ENCODE results near the gene WDR20. TPM values are rescaled to one million over a fixed set of nuclear protein-coding genes. Genes with fewer than 3 reads are reported as not detected.

WDR20 gene
- total RNA-seq, 3 donors from 2014 or later (not counting 1 experiment from before 2014, with no cell fraction given): 55.5 to 66.7 (median 62.2) TPM

GRCh38 chr14:102201776-102202175 is 62.1 kb downstream of the WDR20 start:
- H3K27me3 Mint-ChIP-seq (ENCODE audit: low read depth in 2 of 2): no peaks in the 10 kb centered on the region
- no peaks in the 10 kb centered on the region for H3K9me3 Mint-ChIP-seq
- Histone ChIP-seq H3K4me1 (ENCODE audit: control insufficient read depth, insufficient read depth, low read length) (peaks cover 10% of the 10 kb centered on the region), H3K36me3 (ENCODE audit: control insufficient read depth, insufficient read depth, low read length) (peaks cover 22% of the 10 kb centered on the region), H3K27ac (ENCODE audit: low read length) (no peak overlapping the region), H3K4me3 (ENCODE audit: low read length) (no peak overlapping the region), H3K27me3 (ENCODE audit: control insufficient read depth, insufficient read depth, low read length) (no peaks in the 10 kb centered on the region), H3K9me3 (ENCODE audit: control insufficient read depth, insufficient read depth, low read length) (no peaks in the 10 kb centered on the region)
- peaks cover 54 to 58% of the 10 kb centered on the region in 2 donors for H3K4me1 Mint-ChIP-seq
- no peak overlapping the region for H3K4me3 Mint-ChIP-seq
- 93% methylated on average over 4 of the region's 4 CpGs for WGBS (ENCODE audit: insufficient coverage)
- TF ChIP-seq CTCF (IDR thresholded peaks at IDR 0.05): no peak
- no peaks in the 10 kb centered on the region for H3K36me3 Mint-ChIP-seq
- peak overlapping the region; percentile 68 to 81 for H3K27ac Mint-ChIP-seq
- DNase-seq (no peak), ATAC-seq (peak in 1 of 3 donors; percentile 25)
- intact Hi-C loops (cut with micrococcal nuclease): no loop called here

GRCh38 chr14:102202944-102203343 is 63.2 kb downstream of the WDR20 start:
- intact Hi-C loops (cut with micrococcal nuclease): no loop called here
- H3K36me3 Mint-ChIP-seq: no peaks in the 10 kb centered on the region

GRCh38 chr14:102203382-102203781 is 63.7 kb downstream of the WDR20 start:
- ATAC-seq: no peak
- H3K9me3 ChIP-seq (ENCODE audit: control insufficient read depth, insufficient read depth, low read length): no peaks in the 10 kb centered on the region
- Mint-ChIP-seq H3K4me3 (no peak overlapping the region), H3K27ac (no peak overlapping the region), H3K9me3 (no peaks in the 10 kb centered on the region), H3K27me3 (ENCODE audit: low read depth in 2 of 2) (no peaks in the 10 kb centered on the region), H3K4me1 (peaks cover 49 to 54% of the 10 kb centered on the region in 2 donors), H3K36me3 (no peaks in the 10 kb centered on the region)
- H3K36me3 ChIP-seq (ENCODE audit: control insufficient read depth, insufficient read depth, low read length): peaks cover 18% of the 10 kb centered on the region
- H3K4me1 ChIP-seq (ENCODE audit: control insufficient read depth, insufficient read depth, low read length): peaks cover 10% of the 10 kb centered on the region
- no peak overlapping the region for H3K4me3 ChIP-seq (ENCODE audit: low read length)
- H3K27me3 ChIP-seq (ENCODE audit: control insufficient read depth, insufficient read depth, low read length): no peaks in the 10 kb centered on the region
- WGBS (ENCODE audit: insufficient coverage): 99% methylated on average over 6 of the region's 6 CpGs
- no peak for DNase-seq
- no peak overlapping the region for H3K27ac ChIP-seq (ENCODE audit: low read length)
- intact Hi-C loops (cut with micrococcal nuclease): no loop called here
- no peak for TF ChIP-seq CTCF (IDR thresholded peaks at IDR 0.05)

More at GRCh38 chr14:102202944-102203343, 63.2 kb downstream of the WDR20 start:
- ATAC-seq (no peak), DNase-seq (no peak)
- WGBS (ENCODE audit: insufficient coverage): 98% methylated on average over 2 of the region's 3 CpGs
- Mint-ChIP-seq H3K27ac (no peak overlapping the region), H3K4me1 (peaks cover 49 to 56% of the 10 kb centered on the region in 2 donors), H3K4me3 (no peak overlapping the region), H3K27me3 (ENCODE audit: low read depth in 2 of 2) (no peaks in the 10 kb centered on the region), H3K9me3 (no peaks in the 10 kb centered on the region)
- Histone ChIP-seq H3K27ac (ENCODE audit: low read length) (no peak overlapping the region), H3K9me3 (ENCODE audit: control insufficient read depth, insufficient read depth, low read length) (no peaks in the 10 kb centered on the region), H3K27me3 (ENCODE audit: control insufficient read depth, insufficient read depth, low read length) (no peaks in the 10 kb centered on the region), H3K4me1 (ENCODE audit: control insufficient read depth, insufficient read depth, low read length) (peaks cover 10% of the 10 kb centered on the region), H3K4me3 (ENCODE audit: low read length) (no peak overlapping the region), H3K36me3 (ENCODE audit: control insufficient read depth, insufficient read depth, low read length) (peaks cover 20% of the 10 kb centered on the region)
- no peak for TF ChIP-seq CTCF (IDR thresholded peaks at IDR 0.05)

GRCh38 chr14:102205560-102205959 is 65.9 kb downstream of the WDR20 start:
- peaks cover 32 to 41% of the 10 kb centered on the region in 2 donors for H3K4me1 Mint-ChIP-seq
- peak overlapping the region; percentile 20 to 67 for H3K27ac Mint-ChIP-seq
- peaks cover 12% of the 10 kb centered on the region for H3K36me3 Mint-ChIP-seq
- Histone ChIP-seq H3K4me1 (ENCODE audit: control insufficient read depth, insufficient read depth, low read length) (peaks cover 9% of the 10 kb centered on the region), H3K9me3 (ENCODE audit: control insufficient read depth, insufficient read depth, low read length) (no peaks in the 10 kb centered on the region), H3K27me3 (ENCODE audit: control insufficient read depth, insufficient read depth, low read length) (no peaks in the 10 kb centered on the region), H3K27ac (ENCODE audit: low read length) (no peak overlapping the region), H3K4me3 (ENCODE audit: low read length) (no peak overlapping the region), H3K36me3 (ENCODE audit: control insufficient read depth, insufficient read depth, low read length) (peaks cover 20% of the 10 kb centered on the region)
- intact Hi-C loops (cut with micrococcal nuclease): no loop called here
- no peak overlapping the region for H3K4me3 Mint-ChIP-seq
- H3K9me3 Mint-ChIP-seq: no peaks in the 10 kb centered on the region
- no peaks in the 10 kb centered on the region for H3K27me3 Mint-ChIP-seq (ENCODE audit: low read depth in 2 of 2)
- ATAC-seq (peak in 1 of 3 donors; percentile 60), DNase-seq (no peak)
- TF ChIP-seq CTCF (IDR thresholded peaks at IDR 0.05): no peak
- 59% methylated on average over 4 of the region's 5 CpGs for WGBS (ENCODE audit: insufficient coverage)

All from natural killer cell (primary cell).